Superior temporal gyrus (tissue), 1 donor: ENCODE measurements around the gene ACTL7A.
A peak's percentile ranks its signal among the peaks of the same experiment; 100 is the strongest.
"Not testable (repeated sequence)": the region's sequence is repeated elsewhere in the genome, so short reads cannot be mapped to it uniquely, and the experiment has no call there.

ENCODE experiments used
- DNase-seq: peaks from one replicate; pipeline ENCODE4 v3.0.0-alpha.2; 2016; ENCODE audit errors: extremely low spot score

ACTL7A gene

GRCh38 chr9:108876425-108876824 is 14.4 kb downstream of the ACTL7A start:
- DNase-seq = no peak

- DNase-seq = no peak
Observed at GRCh38 chr9:108877524-108877923, 15.5 kb downstream of the ACTL7A start.

- DNase-seq = no peak
Observed at GRCh38 chr9:108880738-108881316, 18.8 kb downstream of the ACTL7A start.

GRCh38 chr9:108882052-108882888 is 20.2 kb downstream of the ACTL7A start:
- DNase-seq = no peak

- DNase-seq = no peak
Observed at GRCh38 chr9:108883085-108883484, 21.0 kb downstream of the ACTL7A start.

- DNase-seq = no peak
Observed at GRCh38 chr9:108884701-108885100, 22.6 kb downstream of the ACTL7A start.

- no peak for DNase-seq
Observed at GRCh38 chr9:108885643-108886348, 23.7 kb downstream of the ACTL7A start.

GRCh38 chr9:108886594-108887271 is 24.7 kb downstream of the ACTL7A start:
- DNase-seq = not testable (repeated sequence)

- DNase-seq = peak; percentile 51
Observed at GRCh38 chr9:108889649-108890067, 27.6 kb downstream of the ACTL7A start.

- DNase-seq = no peak
Observed at GRCh38 chr9:108894225-108894997, 32.3 kb downstream of the ACTL7A start.

GRCh38 chr9:108897324-108898096 is 35.4 kb downstream of the ACTL7A start:
- DNase-seq = no peak

- DNase-seq = not testable (repeated sequence)
Observed at GRCh38 chr9:108899023-108899695, 37.1 kb downstream of the ACTL7A start.

GRCh38 chr9:108900176-108900575 is 38.1 kb downstream of the ACTL7A start:
- no peak for DNase-seq

GRCh38 chr9:108903420-108904103 is 41.5 kb downstream of the ACTL7A start:
- no peak for DNase-seq

- DNase-seq = no peak
Observed at GRCh38 chr9:108904161-108904560, 42.1 kb downstream of the ACTL7A start.

GRCh38 chr9:108905494-108905893 is 43.4 kb downstream of the ACTL7A start:
- DNase-seq = no peak

GRCh38 chr9:108910402-108910801 is 48.3 kb downstream of the ACTL7A start:
- DNase-seq = no peak

GRCh38 chr9:108910914-108911313 is 48.8 kb downstream of the ACTL7A start:
- no peak for DNase-seq

GRCh38 chr9:108911820-108912219 is 49.8 kb downstream of the ACTL7A start:
- no peak for DNase-seq
